ENCODE results near the gene MICAL2.

MICAL2 gene

DNA sequence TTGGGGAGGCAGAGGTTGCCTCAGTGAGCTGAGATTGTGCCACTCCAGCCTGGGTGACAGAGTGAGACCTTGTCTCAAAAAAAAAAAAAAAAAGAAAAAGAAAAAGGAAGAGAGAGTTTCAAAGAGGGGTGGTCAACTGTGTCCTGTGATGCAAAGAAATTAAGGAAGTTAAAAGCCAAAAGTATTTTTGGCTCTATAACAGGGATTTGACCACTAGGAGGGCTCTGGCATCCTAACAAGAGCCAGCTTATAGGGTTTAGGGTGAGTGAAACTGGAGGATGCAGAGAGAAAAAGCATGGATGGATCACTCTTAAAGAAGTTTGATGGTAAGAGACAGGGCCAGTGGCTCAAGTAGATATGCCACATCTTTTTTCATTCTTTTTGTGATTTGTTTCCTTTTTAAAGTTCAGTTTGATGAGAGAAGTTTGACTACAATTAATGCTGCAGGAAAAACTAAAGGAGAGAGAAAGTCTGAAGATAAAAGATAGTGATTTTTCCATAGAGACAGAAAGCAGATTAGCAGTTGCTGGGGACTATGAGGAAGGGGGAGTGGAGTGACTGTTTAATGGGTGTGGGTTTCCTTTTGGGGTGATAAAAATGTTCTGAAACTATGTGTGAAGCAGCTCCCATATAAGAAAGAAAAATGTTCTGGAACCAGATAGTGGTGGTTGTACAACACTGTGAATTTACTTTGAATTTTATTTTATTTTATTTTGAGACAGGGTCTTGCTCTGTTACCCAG lies 11.1 kb upstream of the MICAL2 start:
- no peak for DNase-seq

DNA sequence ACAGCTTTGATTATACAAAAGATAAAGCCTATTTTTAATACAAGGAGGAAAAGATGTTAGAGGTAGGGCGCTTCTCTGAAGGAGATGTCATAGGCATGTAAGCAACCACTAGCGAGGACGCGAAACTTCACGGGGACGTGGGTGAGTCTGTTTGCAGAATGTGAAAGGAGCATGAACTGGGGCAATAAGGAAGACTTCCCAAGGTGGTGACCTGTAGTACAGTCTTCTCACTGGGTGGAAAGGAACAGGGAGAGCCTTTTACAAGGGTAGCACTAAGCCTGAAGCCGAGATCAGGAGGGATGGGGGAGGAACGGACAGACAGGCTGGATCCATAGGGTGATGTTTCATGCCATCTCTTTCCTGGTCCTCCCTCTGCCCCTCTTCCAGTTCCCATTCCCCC lies 10.0 kb upstream of the MICAL2 start:
- no peak for DNase-seq

DNA sequence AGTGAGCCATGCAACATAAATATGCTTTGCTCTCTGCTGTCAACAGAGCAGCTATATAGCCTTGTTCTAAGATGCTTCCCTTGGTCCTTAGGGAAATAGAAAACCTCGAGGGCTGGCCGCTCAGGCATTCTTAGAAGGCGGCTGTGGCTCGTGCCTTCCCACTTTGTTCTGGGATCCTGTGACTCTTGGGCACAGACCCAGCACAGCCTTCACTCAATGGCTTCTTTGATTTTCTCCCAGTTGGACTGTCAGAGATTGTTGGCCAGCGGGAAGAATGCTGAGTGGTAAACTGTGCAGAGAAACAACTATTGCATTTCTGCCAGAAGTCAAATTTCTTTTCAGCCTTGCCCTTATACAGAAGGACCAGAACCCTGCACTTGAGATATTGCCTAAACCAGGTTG lies 9.5 kb upstream of the MICAL2 start:
- DNase-seq: peak; percentile 89

DNA sequence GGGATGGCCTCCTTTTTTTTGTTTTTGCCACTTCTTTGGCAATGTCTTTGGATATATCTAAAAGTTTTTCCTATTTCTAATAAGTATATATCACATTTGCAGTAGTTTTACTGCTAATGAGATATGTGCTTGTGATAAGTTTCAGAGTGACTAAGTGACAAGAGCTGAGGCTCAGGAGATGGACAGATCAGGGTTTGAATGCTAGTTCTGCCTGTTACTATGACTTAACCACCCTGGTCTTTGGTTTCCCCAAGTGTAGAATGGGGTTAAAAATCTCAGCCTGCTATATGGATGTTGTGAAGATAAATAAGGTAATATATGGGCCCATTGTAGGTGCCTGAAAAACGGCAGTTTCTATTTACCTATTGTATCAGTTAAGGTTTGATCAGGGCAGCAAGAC lies 9.1 kb upstream of the MICAL2 start:
- DNase-seq: no peak

- no peak for DNase-seq
Observed at GRCh38 chr11:12102588-12103410, 7.6 kb upstream of the MICAL2 start.

DNA sequence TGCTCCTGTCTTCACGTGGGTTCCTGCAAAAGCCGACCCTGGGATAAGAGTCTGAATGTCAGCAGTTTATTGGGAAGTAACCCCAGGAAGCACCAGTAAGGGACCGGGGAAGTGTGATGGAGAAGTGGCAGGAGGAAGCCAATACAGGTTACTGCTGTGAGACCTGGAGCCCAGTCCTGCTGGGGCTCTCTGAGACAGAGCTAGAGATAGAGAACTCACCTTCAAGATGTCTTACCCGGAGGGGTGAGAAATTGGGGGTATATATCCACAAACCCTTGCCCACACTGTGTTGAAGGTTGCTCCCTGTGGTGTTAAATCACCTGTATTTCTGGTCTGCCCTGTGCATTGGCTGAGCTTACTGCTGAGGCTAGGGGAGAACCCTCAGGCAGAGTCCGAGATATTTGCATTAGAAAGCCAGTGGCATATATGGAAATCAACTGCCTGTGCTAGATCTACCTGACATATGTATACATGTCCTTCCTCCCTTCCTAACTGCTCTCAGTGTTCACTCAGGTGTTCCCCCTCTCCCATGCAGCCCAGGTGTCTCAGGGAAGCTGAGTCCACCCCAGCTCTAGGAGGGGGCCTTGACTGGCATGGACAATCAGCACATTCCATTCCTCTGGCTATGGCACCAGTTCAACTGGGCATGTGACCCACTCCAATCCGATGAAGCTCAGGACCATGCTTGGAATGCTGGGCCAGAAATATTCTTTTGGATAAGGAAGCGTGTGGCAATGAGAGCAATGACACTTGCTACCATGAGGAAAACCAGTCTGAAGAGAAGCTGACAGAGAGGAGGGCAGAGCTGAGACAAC lies 6.8 kb upstream of the MICAL2 start:
- DNase-seq: no peak

DNA sequence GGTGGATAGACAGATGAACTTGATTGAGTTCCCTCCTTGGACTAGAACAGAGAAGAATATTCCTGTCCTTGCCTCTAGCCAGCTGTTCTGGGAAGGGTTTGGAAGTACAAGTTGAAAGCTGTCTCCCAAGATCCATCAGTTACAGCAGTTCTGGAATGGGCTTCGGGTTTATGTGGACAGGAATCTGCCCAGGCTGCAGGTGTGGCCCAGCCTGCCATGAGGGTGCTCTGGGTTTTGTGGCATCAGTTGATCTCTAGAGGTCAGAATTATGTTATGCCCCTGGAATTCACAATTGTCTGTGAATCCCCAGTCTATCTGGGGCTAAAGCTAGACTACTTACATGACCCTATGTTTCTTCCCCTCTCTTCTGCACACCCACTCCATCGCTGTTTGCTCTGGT lies 4.9 kb upstream of the MICAL2 start:
- no peak for DNase-seq

- DNase-seq: no peak
Observed at GRCh38 chr11:12106101-12106500, 4.3 kb upstream of the MICAL2 start.

GRCh38 chr11:12106501-12106900 lies 3.9 kb upstream of the MICAL2 start:
- no peak for DNase-seq

- DNase-seq: no peak
Observed at GRCh38 chr11:12108875-12109453, 1.4 kb upstream of the MICAL2 start.

GRCh38 chr11:12109591-12110196 lies 696 bp upstream of the MICAL2 start:
- no peak for DNase-seq

DNA sequence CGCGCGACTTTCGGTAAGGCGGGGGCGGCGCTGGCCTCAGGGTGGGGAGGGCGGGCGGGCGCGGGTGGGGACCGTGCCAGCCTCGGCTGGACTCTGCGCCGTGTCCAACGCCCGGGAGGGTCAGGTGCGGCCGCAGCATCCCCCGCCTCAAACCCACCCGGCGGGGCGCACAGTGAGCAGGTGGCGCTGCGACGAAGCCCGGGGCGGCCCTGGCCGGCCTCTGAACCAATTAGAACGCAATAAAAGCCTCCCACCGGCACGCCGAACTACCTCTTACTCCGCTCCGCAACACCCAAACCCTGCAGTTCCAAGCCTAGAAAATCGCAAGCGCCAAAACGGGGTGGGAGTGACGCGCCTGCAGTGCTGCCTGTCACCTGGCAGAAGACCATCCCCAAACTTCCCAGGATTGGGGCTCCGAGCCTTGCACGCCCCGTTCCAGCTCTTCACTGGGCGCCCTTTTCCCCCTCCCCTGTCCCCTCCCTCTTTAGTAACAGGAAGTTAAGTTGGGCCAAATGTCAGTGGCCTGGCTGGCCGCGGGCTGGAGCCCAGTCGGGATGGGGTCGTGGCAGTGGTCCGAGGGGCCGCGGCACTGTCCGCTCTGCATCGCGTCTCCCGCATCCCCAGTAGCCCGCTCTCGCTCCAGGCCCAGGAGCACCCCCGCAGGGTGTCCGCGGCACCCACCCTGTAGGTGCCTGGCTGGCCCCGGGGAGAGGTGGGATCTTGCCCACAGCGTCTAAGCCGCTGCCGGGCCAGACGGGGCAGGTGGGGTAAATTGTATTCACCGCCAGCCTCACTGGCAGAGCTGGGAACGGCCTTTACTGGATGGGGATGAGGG lies 541 bp downstream of the MICAL2 start:
- peak; percentile 20 for DNase-seq

DNA sequence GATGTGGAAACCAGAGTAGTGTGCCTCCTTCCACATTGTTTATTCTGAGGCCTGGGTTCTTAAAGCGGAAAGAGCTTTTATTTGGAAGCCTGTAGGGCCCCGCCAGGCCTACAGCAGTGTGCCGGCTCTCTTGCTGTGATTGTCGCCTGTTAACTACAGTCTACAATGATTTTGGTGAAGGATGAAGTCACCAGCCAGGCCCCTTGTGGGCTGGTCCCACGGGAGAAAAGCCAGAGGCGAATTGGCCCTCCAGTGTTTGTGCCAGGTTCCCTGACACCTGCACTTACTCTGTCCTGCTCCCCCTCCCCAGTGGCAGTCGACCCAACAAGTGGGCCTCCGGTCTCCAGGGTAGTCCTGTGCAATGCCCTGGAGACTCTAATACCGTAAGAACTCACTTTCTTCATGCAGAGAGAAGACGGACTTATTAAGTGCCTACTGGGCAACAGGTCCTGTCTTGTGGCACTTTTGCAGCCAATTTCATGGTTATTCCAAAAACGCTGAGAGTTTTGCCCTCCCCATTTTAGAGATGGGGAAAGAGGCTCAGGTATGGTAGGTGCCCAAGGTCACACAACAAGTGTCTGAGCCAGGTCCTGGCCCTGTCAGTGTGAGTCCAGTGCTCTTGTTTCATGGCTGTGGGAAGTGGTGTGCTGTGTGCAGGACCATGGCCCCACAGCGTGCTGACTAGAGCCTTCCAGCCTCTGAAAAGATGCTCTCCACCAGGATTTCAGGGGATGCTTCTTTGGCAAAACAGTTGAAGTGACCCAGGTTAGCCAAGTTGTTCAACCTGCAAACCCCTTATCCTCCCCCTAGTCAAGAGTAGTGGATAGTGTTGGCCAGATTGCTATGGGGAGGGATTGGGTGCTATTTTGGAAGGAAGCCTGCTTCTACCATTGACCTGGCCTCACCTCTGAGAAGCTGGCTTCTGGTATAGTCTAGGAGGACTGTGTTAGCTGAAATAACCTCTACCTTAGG lies 1.4 kb downstream of the MICAL2 start:
- DNase-seq: no peak

DNA sequence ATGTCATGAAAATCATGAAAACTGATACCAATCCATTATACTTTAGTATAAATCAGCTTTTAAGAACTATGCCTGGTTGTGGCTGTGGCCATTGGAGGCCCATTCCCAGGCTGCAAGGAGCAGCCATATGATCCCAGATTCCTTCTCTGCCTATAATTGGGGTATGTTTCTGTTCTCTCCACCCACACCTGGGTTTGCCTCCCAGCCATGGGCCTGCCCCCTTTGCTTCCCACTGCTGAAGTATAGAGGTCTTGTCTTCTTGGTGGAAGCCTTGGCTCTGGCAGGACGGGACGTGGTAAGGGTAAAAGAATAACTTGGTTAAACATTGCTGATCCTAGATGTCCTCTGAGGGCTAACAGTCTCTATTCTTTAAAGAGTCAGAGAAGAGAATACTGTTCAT lies 2.4 kb downstream of the MICAL2 start:
- no peak for DNase-seq

DNA sequence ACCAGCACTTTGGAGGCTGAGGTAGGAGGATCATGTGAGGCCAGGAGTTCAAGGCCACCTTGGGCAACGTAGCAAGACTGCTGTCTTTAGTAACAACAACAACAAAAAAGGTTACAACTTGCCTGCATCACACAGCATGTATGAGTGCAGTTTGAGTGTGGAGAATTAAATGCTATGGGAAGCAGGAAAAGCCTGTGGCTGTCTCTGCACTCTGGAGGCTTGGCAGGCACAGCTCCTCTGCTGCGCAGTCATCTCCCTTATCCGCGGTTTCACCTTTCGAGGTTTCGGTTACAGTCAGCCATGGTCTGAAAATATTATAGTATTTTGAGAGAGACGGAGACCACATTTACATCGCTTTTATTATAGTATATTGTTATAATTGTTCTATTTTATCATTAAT lies 2.9 kb downstream of the MICAL2 start:
- no peak for DNase-seq

GRCh38 chr11:12114193-12115033 lies 4.0 kb downstream of the MICAL2 start:
- DNase-seq: no peak

DNA sequence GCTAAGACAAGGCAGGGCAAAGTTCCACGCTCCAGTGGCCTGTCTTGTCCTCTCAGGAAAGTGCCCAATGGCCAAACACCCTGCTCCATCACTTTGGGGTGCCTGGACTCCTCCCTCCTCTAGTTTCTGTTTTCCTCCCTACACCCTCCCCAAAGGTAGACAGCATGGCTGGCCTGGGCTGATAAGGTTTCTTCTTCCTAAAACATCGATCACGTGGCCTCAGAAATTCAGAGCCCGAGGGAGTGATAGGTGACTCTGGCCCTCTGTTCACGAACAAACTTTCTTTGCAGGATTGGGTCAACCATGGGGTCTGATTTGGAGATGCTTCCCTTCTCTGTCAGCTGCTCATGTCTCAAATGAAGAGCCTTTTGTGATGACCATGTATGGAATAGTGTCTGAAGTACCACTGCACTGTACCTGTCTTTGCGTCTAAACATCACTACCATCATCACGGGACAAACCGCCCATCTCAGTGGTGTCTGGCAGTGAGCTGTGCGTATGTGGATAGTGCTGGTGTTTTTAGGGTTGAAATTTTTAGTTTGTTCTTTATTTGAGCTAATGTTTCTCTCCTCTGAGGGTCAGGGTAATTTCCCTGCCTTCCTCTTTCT lies 6.1 kb downstream of the MICAL2 start:
- no peak for DNase-seq

DNA sequence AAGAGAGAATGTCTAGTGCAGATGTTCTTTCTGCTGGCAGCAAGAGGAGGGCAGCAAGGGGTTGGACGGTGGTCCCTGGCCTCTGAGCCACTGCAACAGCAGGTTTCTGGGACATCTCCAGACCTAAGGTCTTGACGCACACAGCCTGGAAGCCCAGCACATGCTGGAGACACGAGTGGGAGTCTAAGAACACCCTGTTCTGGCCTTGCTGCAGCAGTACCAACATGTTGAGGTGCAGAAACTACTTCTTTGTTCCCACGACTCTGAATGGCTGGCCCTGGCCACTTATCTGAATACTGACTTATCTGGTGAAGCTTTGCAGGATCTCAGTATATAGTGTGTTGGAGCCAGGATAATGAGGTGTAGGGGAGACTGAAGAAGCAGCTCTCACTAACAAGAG lies 6.8 kb downstream of the MICAL2 start:
- DNase-seq: no peak

DNA sequence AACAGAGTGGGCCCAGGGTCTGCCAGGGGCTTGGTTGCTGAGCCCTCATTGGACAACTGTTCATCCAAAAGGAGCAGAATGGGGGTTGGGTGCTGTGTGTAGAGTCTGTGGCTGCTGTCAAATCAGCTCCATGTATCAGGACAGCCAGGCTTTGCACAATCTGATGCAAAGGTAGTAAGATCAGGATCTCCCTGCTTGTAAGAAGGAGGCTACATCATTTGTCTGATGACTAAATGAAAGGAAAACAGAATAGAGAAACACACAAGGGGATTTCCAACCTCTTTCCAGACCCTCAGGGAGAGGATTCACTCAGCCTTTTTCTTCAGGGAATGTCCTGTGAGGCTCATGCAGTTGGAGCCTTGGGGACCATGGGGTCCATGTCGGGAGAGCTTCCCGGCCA lies 7.2 kb downstream of the MICAL2 start:
- DNase-seq: no peak
